CD14-positive monocyte (primary cell): ENCODE measurements around the gene LDLRAD4. TPM values are rescaled to one million over a fixed set of nuclear protein-coding genes. Genes with fewer than 3 reads are reported as not detected.
A peak's percentile ranks its signal among the peaks of the same experiment; 100 is the strongest.

Experiments used
- DNase-seq, 3 donors: peaks; one replicate each; pipeline ENCODE4 v3.0.0-alpha.2; 2011 to 2022
- H2AFZ ChIP-seq: 2 replicates; pipeline ENCODE4 v1.6.0; 2012; ENCODE audit warnings: mild to moderate bottlenecking, low read depth, low read length, inconsistent platforms; ENCODE audit not compliant: insufficient read depth, poor library complexity, severe bottlenecking
- H3K27ac ChIP-seq, 2 donors: 1 replicate in 1 of 2; 2 replicates in 1 of 2; pipeline ENCODE4 v1.5.1; 2012 to 2013; ENCODE audit warnings: low read length in 2 of 2, control low read depth in 1 of 2, inconsistent platforms in 1 of 2, low read depth in 1 of 2, mild to moderate bottlenecking in 1 of 2
- H3K27me3 ChIP-seq, 2 donors: one replicate each; pipeline versions ENCODE4 v1.6.0 to v1.6.1; 2011 to 2013; ENCODE audit warnings: low read length in 2 of 2; ENCODE audit not compliant: control insufficient read depth in 2 of 2, insufficient read depth in 2 of 2
- H3K36me3 ChIP-seq, 2 donors: replicated peaks in 1 of 2; 1 replicate in 1 of 2; 2 replicates in 1 of 2; pipeline versions ENCODE4 v1.5.1 to v1.6.1; 2012 to 2013; ENCODE audit warnings: low read length in 2 of 2, control low read depth in 1 of 2, inconsistent platforms in 1 of 2, mild to moderate bottlenecking in 1 of 2; ENCODE audit not compliant: insufficient read depth in 2 of 2, control insufficient read depth in 1 of 2
- H3K4me1 ChIP-seq, 2 donors: 1 replicate in 1 of 2; 2 replicates in 1 of 2; pipeline versions ENCODE4 v1.5.1 to v1.6.1; 2012 to 2013; ENCODE audit warnings: low read length in 2 of 2, control low read depth in 1 of 2, inconsistent platforms in 1 of 2, mild to moderate bottlenecking in 1 of 2, moderate library complexity in 1 of 2; ENCODE audit not compliant: insufficient read depth in 2 of 2, control insufficient read depth in 1 of 2
- H3K4me2 ChIP-seq: replicated peaks from 2 replicates; pipeline ENCODE3; 2012; ENCODE audit warnings: low read length, moderate library complexity, mild to moderate bottlenecking; ENCODE audit not compliant: poor library complexity, severe bottlenecking; ENCODE audit errors: extremely low read depth
- H3K4me3 ChIP-seq, 3 experiments: fragments of 200-600 bp in 1 of 3; sonication (generic) in 1 of 3; replicated peaks in 1 of 3; 1 replicate in 2 of 3; 2 replicates in 1 of 3; pipeline ENCODE4 v1.5.1; 2011 to 2013; ENCODE audit warnings: low read length in 3 of 3, mild to moderate bottlenecking in 3 of 3, control low read depth in 2 of 3, low read depth in 2 of 3, inconsistent platforms in 1 of 3, moderate library complexity in 1 of 3
- H3K79me2 ChIP-seq: 2 replicates; pipeline ENCODE4 v1.6.0; 2012; ENCODE audit warnings: mild to moderate bottlenecking, control low read depth, inconsistent platforms, low read length, moderate library complexity; ENCODE audit not compliant: insufficient read depth
- H3K9ac ChIP-seq: 2 replicates; pipeline ENCODE4 v1.6.0; 2017; ENCODE audit warnings: low read length, mild to moderate bottlenecking; ENCODE audit not compliant: insufficient read depth, poor library complexity, severe bottlenecking
- H3K9me3 ChIP-seq, 2 donors: replicated peaks in 1 of 2; 1 replicate in 1 of 2; 2 replicates in 1 of 2; pipeline versions ENCODE4 v1.5.1 to v1.6.1; 2012 to 2013; ENCODE audit warnings: low read length in 2 of 2, control low read depth in 1 of 2; ENCODE audit not compliant: control insufficient read depth in 1 of 2, insufficient read depth in 1 of 2
- H4K20me1 ChIP-seq: 2 replicates; pipeline ENCODE4 v1.6.0; 2012; ENCODE audit warnings: mild to moderate bottlenecking, low read length, control low read depth, moderate library complexity; ENCODE audit not compliant: insufficient read depth
- H3K27ac Mint-ChIP-seq, 7 donors: one replicate each; pipeline ENCODE4 v1.8.0; 2020; ENCODE audit warnings: mild to moderate bottlenecking in 7 of 7, mixed read lengths in 7 of 7, moderate library complexity in 6 of 7, inconsistent platforms in 2 of 7
- H3K27me3 Mint-ChIP-seq, 3 donors: one replicate each; pipeline ENCODE4 v1.8.0; 2021 to 2022; ENCODE audit warnings: low read depth in 3 of 3, mild to moderate bottlenecking in 3 of 3, mixed read lengths in 3 of 3, moderate library complexity in 3 of 3, inconsistent platforms in 1 of 3
- H3K36me3 Mint-ChIP-seq, 2 donors: one replicate each; pipeline ENCODE4 v1.8.0; 2020; ENCODE audit warnings: mixed read lengths in 2 of 2, inconsistent platforms in 1 of 2, mild to moderate bottlenecking in 1 of 2
- H3K4me1 Mint-ChIP-seq: one replicate; pipeline ENCODE4 v1.8.0; 2020; ENCODE audit warnings: mild to moderate bottlenecking, mixed read lengths
- H3K4me3 Mint-ChIP-seq, 2 donors: one replicate each; pipeline ENCODE4 v1.8.0; 2020; ENCODE audit warnings: mild to moderate bottlenecking in 2 of 2, mixed read lengths in 2 of 2, moderate library complexity in 1 of 2
- H3K9me3 Mint-ChIP-seq, 7 donors: one replicate each; pipeline ENCODE4 v1.8.0; 2020 to 2022; ENCODE audit warnings: mixed read lengths in 7 of 7, mild to moderate bottlenecking in 6 of 7, moderate library complexity in 6 of 7, inconsistent platforms in 2 of 7
- WGBS: methylation state at CpG from one replicate; pipeline ENCODE4 v1.1.5; 2013; ENCODE audit warnings: missing lambda C conversion rate; ENCODE audit not compliant: insufficient coverage; 5-methylcytosine and 5-hydroxymethylcytosine counted together
- intact Hi-C, 2 donors: fragments of 100-400 bp; cut with micrococcal nuclease; formaldehyde crosslinking; loops; one replicate each; pipeline versions ENCODE4 v1.15.0 to v1.15.1; 2023
- polyA plus RNA-seq, 3 donors: library from polyadenylated mRNA; depleted of rRNA in 1 of 3; unstranded in 2 of 3; stranded (reverse) in 1 of 3; fragments of 300-500 nt in 2 of 3; fragments of >200 nt in 1 of 3; fragmentation: Illumina TruSeq in 2 of 3; gene quantifications; 1 replicate in 2 of 3; 2 replicates in 1 of 3; pipeline ENCODE4 v1.2.3, GENCODE V29; 2012 to 2021
- TF ChIP-seq, protein P1 (sequence below): fragments of 200-600 bp; IDR thresholded peaks from one replicate; pipeline ENCODE4 v1.8.0; 2022; ENCODE audit warnings: antibody characterized with exemption, mild to moderate bottlenecking

LDLRAD4 gene
- polyA plus RNA-seq, 3 donors = 13.5 to 15.4 (median 13.8) TPM

DNA sequence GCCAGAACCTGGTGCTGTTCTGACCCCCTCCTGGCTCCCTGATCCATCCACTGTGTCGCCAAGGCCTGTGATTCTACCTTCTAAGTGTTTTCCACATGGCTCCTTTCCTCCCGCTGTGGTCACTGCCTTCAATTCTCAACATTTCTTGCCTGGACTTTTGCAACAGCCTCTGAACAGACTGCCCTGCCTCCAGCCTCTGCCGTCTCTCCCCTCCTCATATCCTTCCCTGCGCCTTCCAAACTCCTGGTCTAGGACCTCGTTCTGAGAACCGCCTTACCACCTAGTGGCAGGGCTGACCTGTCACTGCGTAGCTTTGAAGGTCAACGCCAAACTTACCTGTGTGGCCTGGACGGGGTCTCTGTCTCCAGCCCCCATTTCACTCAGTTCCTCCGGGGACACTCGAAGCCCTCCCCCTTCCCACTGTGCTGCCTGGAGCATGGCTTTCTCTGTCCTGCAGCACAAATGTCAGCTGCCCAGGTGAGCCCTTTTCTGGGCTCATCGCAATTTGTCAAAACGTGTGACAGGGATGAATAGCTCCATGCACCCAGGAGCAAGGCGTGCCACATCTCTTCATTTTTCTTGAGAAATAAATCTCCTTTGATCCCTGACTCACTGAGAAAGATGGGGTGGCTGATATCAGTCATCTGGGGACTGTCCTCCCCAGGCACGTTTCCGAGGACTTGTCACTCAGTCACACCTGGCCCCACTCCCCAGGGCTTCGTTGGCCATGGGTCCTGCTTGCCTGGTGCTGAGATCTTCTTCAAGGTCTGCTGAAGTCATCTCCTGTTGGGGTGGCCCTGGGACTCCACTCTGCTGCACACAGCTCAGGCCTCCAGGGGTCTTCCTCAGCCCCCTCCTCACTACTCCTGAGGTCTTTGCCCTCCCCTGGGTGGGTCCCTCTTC lies 46.7 kb downstream of the LDLRAD4 start:
- H3K4me1 ChIP-seq = peaks cover 48 to 50% of the 10 kb centered on the region in 2 donors
- H3K27ac Mint-ChIP-seq = peak overlapping the region in 2 of 7 donors; percentile 4 to 33

DNA sequence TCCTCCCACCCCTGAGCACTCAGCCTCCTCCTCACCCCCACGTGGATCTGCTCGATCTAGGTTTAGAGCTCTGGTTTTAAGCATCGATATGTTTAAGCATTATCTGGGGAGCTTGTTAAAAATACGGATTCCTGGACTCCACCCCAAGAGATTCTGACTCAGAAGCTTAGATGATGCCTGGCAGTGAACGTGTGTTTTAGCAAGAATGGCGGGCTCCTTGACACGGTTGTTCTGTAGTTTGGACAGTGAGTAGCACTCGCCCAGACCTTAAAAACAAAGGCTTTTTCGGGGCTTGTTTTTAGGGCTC lies 47.3 kb downstream of the LDLRAD4 start:
- TF ChIP-seq, protein P1, sequence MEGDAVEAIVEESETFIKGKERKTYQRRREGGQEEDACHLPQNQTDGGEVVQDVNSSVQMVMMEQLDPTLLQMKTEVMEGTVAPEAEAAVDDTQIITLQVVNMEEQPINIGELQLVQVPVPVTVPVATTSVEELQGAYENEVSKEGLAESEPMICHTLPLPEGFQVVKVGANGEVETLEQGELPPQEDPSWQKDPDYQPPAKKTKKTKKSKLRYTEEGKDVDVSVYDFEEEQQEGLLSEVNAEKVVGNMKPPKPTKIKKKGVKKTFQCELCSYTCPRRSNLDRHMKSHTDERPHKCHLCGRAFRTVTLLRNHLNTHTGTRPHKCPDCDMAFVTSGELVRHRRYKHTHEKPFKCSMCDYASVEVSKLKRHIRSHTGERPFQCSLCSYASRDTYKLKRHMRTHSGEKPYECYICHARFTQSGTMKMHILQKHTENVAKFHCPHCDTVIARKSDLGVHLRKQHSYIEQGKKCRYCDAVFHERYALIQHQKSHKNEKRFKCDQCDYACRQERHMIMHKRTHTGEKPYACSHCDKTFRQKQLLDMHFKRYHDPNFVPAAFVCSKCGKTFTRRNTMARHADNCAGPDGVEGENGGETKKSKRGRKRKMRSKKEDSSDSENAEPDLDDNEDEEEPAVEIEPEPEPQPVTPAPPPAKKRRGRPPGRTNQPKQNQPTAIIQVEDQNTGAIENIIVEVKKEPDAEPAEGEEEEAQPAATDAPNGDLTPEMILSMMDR = no peak
- H3K4me1 Mint-ChIP-seq = peaks cover 54% of the 10 kb centered on the region
- no peaks in the 10 kb centered on the region for H3K27me3 ChIP-seq
- H3K4me3 Mint-ChIP-seq = no peak overlapping the region
- H3K4me1 ChIP-seq = peaks cover 44 to 46% of the 10 kb centered on the region in 2 donors
- intact Hi-C loops = no loop called here
- H3K36me3 Mint-ChIP-seq = no peaks in the 10 kb centered on the region
- no peak overlapping the region for H3K9ac ChIP-seq
- H3K36me3 ChIP-seq = no peaks in the 10 kb centered on the region
- H3K4me2 ChIP-seq = no peak overlapping the region
- no peak overlapping the region for H3K4me3 ChIP-seq
- peaks cover 0 to 5% (median 3%) of the 10 kb centered on the region in 3 donors for H3K27me3 Mint-ChIP-seq
- DNase-seq = no peak
- H4K20me1 ChIP-seq = peaks cover 78% of the 10 kb centered on the region
- no peak overlapping the region for H3K27ac ChIP-seq
- WGBS = 92% methylated on average over 9 of the region's 9 CpGs
- no peak overlapping the region for H2AFZ ChIP-seq
- no peaks in the 10 kb centered on the region for H3K79me2 ChIP-seq
- H3K27ac Mint-ChIP-seq = peak overlapping the region in 1 of 7 donors; percentile 25
- H3K9me3 ChIP-seq = no peaks in the 10 kb centered on the region
- H3K9me3 Mint-ChIP-seq = peaks cover 0 to 1% (median 0%) of the 10 kb centered on the region in 7 donors

More for the DNA sequence above, 46.7 kb downstream of the LDLRAD4 start:
- Mint-ChIP-seq H3K36me3 (no peaks in the 10 kb centered on the region), H3K27me3 (peaks cover 0 to 5% (median 3%) of the 10 kb centered on the region in 3 donors), H3K4me3 (no peak overlapping the region), H3K9me3 (peaks cover 0 to 1% (median 0%) of the 10 kb centered on the region in 7 donors), H3K4me1 (peaks cover 57% of the 10 kb centered on the region)
- H4K20me1 ChIP-seq = peaks cover 76% of the 10 kb centered on the region
- H3K4me3 ChIP-seq = no peak overlapping the region
- H3K9me3 ChIP-seq = no peaks in the 10 kb centered on the region
- H2AFZ ChIP-seq = no peak overlapping the region
- WGBS = 97% methylated on average over 16 of the region's 17 CpGs
- intact Hi-C loops = no loop called here
- H3K27me3 ChIP-seq = no peaks in the 10 kb centered on the region
- no peak overlapping the region for H3K27ac ChIP-seq
- H3K9ac ChIP-seq = no peak overlapping the region
- no peaks in the 10 kb centered on the region for H3K79me2 ChIP-seq
- TF ChIP-seq, protein P1 = no peak
- no peaks in the 10 kb centered on the region for H3K36me3 ChIP-seq
- H3K4me2 ChIP-seq = no peak overlapping the region
- no peak for DNase-seq
